GM19324 (cell line): ENCODE results near the gene PKNOX1.
"Not testable (repeated sequence)": the region's sequence is repeated elsewhere in the genome, so short reads cannot be mapped to it uniquely, and the experiment has no call there.

Source experiments
- ATAC-seq: cut with Tn5 transposase; IDR thresholded peaks from one replicate; pipeline ENCODE4 v1.9.1; 2021; ENCODE audit warnings: mild to moderate bottlenecking, moderate library complexity; ENCODE audit not compliant: unreplicated experiment, low FRiP score

Gene PKNOX1

DNA sequence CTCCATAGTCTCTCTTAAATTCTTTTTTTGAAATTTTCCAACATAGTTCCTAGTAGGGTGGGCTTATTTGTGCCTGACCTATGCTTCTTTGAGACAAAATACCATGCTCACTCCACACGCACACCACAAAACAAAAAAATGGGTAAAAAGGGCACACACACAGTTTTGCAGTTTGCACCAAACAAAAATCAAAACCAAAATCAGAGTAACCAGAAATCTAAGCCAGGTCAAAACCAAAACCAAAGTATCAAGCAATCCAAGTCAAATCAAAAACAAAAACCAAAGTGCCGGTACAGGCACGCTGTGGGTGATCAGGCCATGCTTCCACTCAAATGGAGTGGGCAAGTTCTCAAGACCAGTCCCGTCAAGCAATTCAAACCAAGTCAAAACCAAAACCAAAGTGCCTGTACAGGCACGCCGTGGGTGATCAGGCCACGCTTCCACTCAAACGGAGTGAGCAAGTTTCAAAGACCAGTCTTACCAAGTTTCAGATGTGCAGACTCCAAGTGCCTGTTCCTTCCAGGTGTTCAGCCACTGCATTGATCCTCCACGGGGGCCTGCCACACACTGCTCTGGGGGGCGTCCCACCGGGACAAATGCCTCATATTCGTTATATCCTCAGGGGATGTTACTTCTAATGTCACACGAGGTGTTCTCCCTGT is 25.1 kb upstream of the PKNOX1 start:
- ATAC-seq = not testable (repeated sequence)

DNA sequence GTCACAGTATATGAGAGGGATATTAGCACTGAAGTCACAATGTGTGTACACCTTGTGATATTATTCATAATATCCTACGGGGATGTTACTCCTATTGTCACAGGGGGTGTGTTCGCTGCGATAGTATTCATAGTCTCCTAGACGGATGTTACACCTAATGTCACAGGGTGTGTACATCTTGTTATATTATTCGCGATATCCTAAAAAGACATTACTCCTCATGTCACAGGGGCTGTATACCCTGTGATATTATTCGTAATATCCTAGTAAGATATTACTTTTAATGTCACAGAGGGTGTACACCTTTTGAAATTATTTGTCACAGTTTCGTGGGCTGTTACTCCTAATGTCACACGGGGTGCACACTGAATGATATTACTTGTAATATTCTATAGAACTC is 23.2 kb upstream of the PKNOX1 start:
- not testable (repeated sequence) for ATAC-seq

DNA sequence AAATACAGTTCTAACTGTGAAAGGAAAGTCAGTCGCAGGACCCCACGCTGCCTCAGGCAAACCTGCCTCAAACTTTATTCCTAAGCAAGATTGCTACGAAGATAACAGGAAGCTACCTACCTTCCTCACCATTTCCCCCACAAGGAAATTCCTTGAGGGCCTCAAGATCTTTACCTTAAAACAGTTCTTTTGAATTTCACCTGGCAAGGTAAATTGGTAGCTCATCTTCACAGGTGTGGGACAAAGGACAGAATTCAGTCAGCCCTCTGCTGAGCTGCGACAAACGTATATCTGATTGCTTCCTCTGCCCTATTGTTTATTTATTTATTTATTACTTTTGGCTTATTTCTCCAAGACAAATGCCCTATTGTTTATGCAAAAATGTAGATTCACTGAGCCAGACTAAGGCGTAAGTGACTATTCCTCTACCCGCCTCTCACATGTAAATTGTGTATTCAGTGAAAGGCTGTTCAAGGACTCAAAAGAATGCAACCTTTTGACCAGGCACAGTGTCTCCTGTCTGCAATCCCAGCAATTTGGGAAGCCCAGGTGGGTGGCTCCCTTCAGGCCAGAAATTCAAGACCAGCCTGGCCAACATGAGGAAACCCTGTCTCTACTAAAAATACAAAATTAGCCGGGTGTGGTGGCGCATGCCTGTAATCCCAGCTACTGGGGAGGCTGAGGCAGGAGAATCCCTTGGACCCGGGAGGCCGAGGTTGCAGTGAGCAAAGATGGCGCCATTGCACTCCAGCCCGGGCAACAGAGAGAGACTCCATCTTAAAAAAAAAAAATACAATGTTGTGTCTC is 17.3 kb upstream of the PKNOX1 start:
- ATAC-seq = no peak

DNA sequence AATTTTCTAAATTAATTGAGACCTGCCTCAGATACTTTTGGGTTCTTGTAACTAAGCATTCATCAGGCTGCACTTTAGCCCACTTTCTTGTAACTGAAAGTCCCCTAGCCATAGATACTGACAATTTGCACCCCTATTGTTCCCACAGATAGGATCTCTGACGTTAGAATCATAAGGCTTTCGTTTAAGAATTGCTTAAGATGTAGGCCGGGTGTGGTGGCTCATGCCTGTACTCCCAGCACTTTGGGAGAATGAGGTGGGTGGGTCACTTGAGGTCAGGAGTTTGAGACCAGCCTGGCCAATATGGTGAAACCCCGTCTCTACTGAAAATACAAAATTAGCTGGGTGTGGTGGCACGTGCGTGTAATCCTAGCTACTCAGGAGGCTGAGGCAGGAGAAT is 16.2 kb upstream of the PKNOX1 start:
- ATAC-seq = not testable (repeated sequence)

DNA sequence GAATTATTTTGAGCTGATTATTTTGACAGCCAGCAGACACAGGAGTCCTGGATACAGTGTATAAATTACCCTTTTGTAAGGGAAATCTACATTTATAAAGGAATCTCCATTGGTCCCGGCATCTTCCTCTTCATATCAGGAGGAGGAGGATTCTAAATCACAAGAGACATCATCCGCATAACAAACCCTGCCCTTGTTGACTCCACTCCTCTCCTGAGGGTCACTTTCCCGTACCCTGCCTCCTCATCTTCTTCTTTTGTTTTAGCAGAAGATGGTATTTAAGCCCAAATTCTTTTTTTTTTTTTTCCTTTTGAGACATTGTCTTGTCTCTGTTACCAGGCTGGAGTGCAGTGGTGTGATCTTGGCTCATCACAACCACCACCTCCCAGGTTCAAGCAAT is 14.6 kb upstream of the PKNOX1 start:
- ATAC-seq = no peak

DNA sequence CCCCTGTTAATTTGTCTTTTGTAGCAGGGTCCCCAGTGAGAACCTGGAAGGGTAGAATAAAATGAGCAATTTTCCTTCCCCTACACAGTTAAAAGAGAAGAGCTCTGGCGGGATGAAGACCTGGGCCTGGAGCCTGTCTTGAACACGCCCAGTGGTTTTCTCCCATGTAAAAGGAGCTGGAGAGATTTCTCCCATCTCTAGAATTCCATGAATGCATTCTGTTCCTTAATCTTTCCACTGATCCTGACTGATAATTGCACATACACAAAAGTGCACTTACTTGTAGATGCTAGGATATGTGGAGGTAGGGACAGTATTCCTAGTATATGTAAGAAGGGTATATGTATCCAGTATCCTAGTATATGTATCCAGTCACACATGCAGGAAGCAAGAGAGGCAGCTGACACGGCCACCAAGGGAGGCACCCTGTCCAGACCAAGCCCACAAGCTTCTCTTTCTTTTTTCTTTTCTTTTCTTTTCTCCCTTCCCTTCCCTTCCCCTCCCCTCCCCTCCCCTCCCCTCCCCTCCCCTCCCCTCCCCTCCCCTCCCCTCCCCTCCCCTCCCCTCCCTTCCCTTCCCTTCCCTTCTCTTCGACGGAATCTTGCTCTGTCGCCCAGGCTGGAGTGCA is 11.9 kb upstream of the PKNOX1 start:
- ATAC-seq = no peak

DNA sequence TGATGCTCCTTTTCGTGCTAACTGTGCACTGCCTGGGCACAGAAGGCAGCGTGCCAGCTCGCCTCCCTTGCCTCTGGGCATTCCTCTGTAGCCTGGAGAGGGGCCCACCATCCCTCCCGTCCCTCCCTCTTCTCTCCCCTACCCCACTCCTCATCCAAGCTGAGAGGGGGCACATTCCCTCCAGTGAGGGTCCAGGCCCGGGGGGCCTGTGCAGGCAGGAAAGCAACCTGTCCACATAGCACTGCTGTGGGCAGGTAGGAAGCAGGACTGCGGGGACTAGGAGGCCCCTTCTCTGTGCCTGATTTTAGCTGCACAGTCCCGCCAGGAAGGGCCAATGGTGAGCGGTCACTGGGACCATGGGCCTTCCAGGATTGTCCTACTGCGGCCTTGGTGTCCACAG is 10.3 kb upstream of the PKNOX1 start:
- ATAC-seq = no peak

DNA sequence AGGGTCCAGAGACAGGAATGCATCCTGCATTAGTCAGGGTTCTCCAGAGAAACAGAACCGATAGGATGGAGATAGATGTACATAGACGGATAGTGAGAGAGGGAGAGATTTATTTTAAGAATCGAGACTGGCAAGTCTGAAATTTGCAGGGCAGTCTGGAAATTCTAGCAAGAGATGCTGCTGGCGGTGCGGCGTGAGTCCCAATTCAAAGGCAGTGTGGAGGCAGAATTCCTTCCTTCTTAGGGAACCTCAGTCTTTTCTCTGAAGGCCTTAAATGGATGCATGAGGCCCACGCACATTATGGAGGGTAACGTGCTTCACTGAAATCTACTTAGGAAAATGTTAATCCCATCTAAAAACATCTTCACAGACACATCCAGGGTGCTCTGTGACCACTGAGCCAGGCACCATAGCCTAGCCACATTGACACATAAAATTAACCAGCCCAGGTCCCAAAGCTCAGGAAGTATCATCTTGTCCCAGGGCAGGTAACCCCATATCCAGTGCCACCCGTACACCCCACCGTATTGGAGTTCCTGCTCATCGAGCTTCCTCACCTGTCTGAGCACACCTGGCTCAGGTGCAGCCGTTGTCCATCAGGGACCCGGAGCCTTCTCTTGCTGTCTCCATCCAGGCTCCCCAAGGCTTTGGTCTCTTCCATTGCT is 9.7 kb upstream of the PKNOX1 start:
- ATAC-seq = no peak

DNA sequence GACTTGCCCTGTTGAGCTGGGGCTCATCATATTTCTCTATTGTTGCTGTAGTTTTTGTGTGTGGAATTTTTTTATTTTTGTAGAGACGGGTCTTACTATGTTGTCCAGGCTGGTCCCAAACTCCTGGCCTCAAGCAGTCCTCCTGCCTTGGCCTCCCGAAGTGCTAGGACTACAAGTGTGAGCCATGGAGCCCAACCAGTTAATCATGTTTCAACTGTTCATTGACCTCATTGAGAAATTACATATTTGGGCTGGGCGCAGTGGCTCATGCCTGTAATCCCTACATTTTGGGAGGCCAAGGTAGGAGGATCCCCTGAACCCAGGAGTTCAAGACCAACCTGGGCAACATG is 9.2 kb upstream of the PKNOX1 start:
- no peak for ATAC-seq

DNA sequence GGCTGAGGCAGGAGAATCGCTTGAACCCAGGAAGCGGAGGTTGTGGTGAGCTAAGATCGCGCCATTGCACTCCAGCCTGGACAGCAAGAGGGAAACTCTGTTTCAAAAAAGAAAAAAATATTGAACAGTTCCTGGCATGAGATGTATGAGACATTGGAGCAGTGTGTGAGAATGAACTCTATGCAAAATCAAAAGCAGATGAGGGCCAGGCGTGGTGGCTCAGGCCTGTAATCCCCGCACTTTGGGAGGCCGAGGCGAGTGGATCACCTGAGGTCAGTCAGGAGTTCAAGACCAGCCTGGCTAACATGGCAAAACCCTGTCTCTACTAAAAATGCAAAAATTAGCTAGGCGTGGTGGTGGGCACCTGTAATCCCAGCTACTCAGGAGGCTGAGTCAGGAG is 6.7 kb upstream of the PKNOX1 start:
- ATAC-seq = not testable (repeated sequence)

DNA sequence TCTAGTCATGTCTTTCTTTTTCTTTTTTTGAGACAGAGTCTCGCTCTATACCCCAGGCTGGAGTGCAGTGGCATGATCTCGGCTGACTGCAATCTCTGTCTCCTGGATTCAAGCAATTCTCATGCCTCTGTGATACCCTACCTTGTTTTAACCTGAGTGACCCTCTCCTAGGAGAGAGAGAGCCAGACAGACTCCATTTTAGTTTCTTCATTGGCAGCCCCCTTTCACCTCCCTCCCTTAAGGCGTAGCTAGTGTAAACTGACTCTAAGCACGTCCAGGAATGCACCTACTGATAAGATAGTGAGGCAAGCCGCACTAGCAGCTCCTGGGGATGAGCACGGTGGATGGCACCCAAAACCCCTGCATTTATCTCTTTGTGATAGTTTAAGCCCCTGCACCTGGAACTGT is 5.2 kb upstream of the PKNOX1 start:
- no peak for ATAC-seq

DNA sequence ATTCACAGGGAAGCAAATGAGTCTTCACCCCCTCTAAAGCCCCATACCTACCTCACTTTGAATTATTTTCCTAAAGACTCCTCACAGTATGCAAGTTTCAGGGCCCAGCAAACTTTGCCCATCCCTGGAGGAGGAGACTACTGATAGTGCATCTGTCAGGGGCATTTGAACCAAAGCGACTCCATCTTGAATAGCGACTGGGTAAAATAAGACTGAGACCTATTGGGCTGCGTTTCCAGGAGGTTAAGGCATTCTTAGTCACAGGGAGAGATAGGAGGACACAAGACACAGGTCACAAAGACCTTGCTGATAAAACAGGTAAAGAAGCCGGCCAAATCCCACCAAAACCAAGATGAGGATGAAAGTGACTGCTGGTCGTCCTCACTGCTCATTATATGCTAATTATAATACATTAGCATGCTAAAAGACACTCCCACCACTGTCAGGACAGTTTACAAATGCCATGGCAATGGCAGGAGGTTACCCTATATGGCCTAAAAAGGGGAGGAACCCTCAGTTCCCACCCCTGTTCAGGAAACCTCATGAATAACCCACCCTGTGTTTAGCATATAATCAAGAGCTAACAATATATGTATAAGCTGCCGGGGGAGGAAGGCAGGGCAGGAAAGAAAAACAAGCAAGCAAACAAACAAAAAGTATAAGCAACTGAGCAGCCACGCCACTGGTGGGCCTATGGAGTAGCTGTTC is 3.3 kb upstream of the PKNOX1 start:
- no peak for ATAC-seq

DNA sequence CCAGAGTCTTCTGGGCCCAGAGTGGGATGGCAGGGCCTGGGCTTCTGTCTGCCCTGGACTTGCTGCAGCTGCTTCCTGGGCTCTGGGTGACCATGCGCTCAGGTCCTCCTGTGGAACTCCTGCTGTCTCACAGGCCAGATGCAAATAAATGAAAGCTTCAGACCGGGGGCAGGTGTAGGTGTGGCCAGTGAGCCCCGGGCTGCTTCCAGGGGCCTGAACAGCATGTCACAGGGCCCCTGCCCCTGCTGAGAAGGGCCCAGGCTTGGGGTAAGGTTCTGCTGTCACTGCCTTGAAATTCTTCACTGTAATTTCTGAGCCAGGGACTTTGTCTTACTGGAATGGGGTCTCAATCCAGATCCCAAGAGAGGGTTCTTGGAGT is 2.5 kb upstream of the PKNOX1 start:
- no peak for ATAC-seq

DNA sequence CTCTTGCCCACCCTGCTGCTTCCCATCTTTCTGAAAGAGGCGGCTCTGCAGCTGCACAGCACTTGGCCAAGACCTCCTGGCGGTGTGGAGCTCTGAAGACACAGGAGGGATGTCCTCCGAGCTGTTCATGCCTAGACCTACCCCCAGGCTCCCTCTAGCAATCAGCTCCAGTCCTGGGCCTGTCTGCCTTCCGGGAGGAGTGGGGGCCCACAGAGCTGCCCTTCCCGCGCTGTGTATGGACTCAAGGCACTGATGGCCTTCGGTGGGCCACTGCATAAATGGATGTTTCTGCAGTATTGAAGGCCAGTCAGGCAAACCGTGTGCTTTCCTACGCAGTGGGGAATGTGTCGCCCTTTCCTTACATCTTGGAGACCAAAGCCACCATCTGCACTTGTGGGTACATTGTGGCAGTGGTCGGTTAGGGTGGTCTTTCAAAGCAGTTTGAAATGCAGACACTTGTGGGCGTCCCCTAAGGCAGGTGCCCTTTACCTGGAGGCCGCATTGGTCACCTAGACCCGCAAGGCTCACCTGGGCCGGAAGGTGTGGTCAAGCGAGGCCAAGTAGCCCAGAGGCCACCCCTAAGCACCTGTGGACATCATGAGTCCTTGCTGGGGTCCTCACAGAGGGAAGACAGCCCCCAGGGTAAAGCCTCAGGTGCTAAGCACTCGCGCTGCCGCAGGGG is 912 bp upstream of the PKNOX1 start:
- no peak for ATAC-seq

DNA sequence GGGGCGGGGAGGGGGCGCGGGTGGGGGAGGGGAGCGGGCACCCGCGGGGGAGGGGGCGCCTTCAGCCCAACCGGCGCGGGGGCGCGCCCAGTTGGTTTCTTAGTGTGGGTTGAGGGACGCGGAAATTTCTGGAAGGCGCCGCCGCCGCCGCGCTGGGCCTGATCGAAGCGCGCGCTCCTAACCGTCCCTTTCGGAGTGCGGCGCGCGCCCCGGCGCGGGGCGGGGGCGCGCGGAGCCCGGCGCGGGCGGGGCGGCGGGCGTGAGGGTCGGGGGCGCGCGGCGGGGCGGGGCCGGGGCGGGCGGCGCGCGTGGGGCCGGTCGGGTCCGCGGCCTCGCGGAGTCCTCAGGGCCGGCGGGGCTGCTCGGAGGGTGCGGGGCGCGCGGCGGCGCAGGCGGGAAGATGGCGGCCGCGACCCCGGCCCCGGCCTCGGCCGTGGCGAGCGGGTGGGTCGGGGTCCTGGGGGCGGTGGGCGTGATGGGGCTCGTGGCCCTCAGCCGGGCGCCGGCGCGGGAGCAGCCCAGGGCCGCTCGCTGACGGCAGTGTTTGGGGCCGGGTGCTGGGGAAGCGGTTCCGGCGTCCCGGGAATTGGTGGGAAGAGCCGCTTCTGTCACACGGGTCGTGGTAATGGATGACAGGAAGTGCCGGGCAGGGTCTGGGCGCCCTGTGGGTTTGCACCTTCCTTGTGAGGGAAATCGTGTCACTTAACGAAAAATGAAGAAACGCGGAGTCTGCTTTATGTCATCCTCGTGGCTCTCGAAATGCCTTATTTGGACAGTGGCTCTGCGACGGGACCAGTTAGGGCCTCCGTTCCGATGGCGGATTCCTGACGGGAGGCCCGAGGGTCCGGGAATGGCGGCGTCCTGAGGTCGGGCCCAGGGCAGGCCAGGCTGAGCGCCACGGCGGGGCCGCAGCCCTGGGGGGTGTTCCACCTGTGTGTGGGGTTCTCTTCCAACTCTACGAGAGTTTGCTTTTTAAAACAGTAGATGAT is 764 bp downstream of the PKNOX1 start:
- ATAC-seq = peak; percentile 47

DNA sequence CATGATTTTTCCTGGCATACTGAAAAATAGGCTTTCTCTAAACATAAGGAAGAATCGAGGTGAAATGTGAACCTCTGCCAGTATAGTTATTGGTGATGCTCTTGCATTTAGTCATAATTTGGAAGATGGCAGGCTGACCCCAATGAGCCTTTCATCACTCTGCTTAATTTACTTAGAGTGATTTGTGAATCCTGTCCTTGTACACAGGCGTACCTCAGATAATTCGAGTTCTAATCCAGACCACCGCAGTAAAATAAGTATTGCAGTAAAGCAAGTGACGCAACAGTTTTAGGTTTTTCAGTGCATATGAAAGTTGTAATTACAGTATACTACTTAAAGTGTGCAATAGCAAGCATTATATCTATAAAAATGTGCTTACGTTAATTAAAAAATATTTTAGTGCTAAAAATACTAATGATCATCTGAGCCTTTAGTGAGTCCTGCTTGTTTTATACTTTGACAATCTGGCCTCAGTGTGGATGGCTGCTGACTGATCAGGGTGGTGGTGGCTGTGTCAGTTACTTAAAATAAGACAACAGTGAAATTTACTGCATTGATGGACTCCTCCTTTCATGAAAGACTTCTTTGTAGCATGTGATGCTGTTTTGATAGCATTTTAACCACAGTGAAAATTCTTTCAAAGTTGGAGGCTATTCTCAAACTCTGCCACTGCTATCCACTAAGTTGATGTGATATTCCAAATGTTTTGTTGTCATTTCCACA is 1.7 kb downstream of the PKNOX1 start:
- ATAC-seq = no peak

DNA sequence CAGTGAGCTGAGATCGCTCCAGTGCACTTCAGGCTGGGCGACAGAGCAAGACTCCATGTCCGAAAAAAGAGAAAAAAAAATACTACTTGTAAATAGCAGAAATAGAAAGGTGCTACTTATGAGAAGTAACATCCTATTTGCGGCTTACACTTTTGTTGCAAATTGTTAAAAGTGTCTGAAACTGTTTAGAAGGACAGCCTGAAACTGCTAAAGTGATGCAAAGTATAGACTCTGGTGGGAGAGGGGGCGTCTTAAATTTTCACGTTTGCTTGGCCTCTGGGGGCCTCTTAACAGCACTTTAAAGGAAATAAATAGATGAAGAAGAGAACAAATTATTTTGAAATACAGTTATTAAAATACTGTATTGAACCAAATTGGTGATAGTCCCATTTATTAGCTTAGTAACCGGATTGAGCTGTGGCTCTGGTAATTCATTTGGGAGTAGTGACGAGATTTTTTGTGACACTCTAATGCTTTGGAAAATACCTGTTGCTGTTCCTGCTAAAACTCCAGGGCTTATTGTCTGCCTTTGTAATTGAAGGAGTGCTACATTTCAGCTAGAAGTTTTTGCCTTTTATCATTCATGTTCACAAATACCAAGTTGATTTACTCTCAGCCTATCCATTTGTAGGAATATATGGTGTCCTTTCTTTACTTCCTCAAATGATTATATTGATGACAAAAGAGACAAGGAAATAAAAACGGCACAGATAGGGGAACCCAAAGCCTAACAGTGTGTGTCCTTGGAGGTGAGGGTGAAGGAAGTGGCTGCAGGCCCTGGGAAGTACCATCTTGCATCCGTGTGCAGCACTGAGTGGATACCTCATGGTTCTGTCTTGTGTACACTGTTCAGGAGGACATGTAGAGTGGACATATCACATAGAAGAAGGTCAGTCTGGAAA is 6.2 kb downstream of the PKNOX1 start:
- ATAC-seq = no peak

DNA sequence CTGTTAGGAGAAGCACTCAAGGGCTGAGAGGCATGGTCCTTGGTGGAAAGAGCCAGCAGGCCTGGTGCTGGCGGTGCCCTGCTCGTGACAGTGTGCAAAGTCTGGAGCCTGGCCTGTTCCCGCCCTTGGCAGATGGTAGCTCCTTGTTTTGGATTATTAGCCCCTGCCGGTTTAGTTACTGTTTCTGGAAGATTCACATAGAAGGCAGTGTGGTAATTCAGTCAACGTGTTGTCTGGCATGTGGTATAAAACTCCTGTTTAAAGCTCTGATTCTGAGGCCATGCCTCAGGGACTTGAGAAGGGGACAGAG is 6.8 kb downstream of the PKNOX1 start:
- no peak for ATAC-seq
